ENCODE results near the gene TNN.

- no peak for TF ChIP-seq CTCF (IDR thresholded peaks at IDR 0.05)
- no peak for TF ChIP-seq POLR2A (IDR thresholded peaks at IDR 0.05)
These were observed 70.9 kb downstream of the TNN start for GRCh38 chr1:175138579-175138978.
